ENCODE measurements around the gene C6orf132. TPM values are rescaled to one million over a fixed set of nuclear protein-coding genes. Genes with fewer than 3 reads are reported as not detected.

Gene C6orf132
- total RNA-seq, 1 donor from 2014 or later = not detected

DNA sequence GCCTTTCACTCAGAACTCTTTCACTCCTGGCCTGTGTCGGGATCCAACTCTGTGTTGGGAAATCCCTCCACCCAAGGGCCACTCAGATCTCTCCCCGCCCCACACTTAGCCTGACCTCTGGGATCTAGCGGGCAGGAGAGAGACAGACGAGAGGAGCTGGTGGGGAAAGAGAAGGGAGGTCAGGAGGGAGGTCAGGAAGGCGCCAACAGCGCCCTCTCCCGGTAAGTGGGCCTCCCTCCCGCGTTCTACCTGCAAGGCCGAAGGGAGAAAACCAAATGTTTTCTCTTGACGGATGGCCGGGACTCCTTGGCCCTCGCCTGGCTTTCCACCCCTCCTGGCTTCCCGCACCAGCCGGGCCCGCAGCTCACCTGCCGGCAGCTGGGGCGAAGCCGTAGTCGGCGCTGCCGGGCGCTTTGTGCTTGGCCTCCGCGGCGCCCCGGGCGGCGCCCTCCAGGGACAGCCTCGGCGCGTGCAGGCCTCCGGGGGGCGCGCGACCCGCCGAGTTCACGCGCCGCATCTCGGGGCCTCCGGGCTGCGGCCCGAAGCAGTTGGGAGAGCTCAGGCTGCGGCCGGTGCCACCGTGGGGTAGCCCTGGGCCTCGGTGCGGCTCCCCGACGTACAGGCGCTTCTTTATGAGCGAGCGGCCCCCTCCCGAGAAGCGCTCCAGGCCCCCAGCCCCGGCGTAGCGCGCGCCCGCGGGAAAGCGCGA is 38.2 kb downstream of the C6orf132 start:
- DNase-seq = peak; percentile 78

DNA sequence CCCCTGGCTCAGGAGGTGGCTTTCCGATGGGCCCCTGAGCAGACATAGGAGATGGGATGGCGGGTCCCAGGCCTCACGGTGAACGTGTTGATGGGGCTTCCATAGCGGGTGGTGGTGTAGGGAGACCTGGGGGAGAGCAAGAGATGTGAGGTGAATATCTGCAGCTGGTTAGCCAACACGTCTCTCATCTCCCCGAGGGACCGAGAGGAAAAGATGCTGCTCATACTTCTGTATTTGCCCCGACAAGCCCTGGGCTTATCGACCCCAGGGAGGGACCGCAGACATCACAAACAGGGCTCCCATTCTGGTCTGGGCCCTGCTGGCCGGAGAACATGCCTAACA is 38.7 kb downstream of the C6orf132 start:
- DNase-seq = no peak

DNA sequence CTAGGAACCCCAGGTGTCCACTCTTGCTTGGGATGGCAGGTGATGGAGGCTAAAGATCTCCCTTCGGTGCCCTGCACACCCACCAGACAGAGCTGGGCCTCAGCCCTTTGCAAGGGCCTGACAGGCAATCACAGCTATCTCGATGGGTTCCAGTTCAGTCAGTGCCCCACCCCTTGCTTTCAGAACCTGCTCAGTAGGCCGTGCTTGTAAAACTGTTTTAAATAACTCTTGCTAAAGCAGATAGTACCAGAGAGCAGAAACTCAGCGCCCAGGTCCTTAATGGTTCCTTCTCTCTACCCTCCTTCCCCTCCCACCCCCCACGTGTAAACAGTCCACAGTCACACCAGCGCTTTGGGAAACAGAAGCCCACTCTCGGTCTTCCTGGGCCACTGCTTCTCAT is 39.2 kb downstream of the C6orf132 start:
- DNase-seq = no peak

GRCh38 chr6:42101186-42101657 is 41.2 kb downstream of the C6orf132 start:
- no peak for DNase-seq

DNA sequence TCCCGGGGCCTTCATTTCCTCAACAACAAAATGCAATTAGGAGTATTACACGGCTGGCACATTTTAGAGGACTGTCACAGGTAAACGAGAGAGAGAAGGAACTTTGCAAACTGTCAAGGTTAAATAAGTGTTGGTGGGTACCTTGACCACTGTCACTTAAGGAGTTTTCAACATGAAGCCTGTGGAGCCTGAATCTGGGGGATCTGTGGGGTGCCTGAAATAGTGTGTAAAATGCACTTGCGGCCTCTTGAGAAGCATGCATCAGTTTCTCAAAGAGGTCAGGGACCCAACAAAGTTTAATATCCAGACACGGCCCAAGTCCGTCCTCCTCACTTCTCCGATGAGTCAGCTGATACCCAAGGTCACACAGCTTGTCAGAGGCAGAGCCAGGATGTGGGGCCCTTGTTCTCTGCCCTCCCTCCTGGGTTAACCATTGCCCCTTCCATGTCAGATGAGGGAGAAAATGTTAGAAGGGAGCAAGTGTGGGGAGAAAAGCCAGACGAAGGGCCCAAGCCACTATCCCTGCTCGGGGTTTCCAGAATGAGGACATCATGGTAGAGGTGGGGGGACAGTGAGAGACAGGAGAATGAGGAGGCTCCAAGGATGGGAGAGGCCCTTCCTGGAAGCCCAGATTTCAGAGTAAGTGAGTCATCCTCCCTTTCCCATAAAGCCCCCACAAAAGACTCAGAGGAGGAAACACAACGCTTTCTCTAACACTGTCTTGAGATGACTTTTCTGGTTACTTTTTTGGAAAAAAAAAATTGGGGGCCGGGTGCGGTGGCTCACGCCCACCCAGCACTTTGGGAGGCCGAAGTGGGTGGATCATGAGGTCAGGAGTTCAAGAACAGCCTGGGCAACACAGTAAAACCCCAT is 42.2 kb downstream of the C6orf132 start:
- DNase-seq = peak; percentile 43

GRCh38 chr6:42099340-42100028 is 42.9 kb downstream of the C6orf132 start:
- DNase-seq = peak; percentile 44

DNA sequence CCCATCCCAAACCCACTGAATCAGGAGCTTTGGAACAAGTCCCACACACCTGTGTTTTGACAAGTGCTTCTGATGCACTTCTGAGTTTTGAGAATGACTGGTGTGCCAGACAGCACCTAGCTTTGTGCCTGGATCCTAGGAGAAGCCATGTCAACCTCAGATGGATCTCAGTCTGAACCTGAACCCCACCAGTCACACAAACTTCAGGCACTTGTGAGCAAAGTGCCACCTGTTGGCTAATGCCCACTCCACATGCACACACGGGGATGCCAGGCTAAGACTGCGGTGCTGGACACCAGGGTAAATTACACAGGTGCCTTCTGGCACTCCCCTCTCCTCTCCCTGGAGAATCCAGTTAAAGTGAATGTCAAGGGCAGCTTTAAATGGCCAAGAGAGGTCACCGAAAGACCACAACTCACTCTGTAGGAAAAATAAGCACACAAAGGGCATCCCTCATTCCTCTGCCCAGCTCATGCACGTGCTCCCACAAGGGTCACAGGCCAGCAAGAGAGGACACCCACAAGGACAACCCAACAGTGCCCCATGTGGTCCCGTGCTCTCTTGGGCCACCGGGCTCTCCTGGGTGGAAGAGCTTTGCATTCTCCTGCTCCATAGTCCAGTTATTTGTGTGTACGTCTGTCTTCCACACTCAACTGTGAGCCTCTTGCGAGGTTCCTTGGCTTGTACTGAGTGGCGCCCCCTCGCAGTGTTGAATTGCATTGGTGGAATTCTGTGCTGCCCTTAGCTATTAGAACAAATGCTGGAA is 46.5 kb downstream of the C6orf132 start:
- no peak for DNase-seq

- no peak for DNase-seq
Observed at GRCh38 chr6:42095094-42095493, 47.3 kb downstream of the C6orf132 start.

- DNase-seq = no peak
Observed at GRCh38 chr6:42093582-42094329, 48.7 kb downstream of the C6orf132 start.

DNA sequence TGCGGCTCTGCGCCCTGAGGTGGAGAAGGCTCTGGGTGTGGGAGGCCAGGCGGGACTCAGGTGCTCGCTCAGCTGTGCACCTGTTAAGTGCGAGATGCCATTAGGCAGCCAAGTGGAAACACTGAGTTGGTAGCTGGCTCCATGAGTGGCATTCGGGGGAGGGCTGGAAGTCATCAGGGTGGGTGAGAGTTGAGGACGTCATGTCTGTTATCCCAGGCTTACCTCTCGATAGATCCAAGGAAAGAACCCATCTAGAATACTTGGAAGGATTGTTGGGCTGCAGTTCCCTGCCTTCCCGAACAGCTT is 50.7 kb downstream of the C6orf132 start:
- no peak for DNase-seq

DNA sequence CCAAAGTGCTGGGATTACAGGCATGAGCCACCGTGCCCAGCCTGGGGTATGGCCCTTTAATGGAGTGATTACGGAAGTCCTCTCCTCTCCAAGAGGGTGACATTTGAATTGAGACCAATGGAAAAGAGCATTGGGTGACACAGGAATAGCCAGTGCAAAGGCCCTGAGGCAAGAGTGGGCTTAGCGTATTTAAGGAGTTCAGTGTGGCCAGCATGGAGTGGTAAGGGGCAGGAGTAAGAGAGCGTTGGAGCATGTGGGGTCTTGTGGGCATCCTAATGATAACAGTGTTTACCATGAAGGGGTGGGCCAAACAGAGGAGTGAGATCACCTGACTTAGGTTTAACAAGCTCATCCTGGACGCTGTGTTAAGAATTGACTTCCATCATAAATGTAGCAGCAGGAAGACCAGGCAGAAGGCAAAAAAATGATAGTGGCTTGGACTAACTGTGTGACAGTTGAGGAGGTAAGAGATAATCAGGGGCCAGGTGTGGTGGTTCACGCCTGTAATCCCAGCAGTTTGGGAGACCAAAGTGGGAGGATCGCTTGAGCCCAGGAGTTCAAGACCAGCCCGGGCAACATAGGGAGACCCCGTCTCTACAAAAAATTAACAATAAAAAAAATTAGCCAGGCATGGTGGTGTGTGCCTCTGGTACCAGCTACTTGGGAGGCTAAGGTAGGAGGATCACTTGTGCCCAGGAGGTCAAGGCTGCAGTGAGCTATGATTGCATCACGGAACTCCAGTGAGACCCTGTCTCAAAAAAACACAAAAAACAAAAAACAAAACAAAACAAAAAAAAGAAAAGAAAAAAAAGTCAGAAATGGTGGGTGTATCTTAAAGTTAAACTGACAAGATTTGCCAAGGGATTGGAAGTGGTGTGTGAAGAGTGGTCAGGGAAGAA is 51.4 kb downstream of the C6orf132 start:
- no peak for DNase-seq

- peak; percentile 16 for DNase-seq
Observed at GRCh38 chr6:42088101-42088591, 54.3 kb downstream of the C6orf132 start.

DNA sequence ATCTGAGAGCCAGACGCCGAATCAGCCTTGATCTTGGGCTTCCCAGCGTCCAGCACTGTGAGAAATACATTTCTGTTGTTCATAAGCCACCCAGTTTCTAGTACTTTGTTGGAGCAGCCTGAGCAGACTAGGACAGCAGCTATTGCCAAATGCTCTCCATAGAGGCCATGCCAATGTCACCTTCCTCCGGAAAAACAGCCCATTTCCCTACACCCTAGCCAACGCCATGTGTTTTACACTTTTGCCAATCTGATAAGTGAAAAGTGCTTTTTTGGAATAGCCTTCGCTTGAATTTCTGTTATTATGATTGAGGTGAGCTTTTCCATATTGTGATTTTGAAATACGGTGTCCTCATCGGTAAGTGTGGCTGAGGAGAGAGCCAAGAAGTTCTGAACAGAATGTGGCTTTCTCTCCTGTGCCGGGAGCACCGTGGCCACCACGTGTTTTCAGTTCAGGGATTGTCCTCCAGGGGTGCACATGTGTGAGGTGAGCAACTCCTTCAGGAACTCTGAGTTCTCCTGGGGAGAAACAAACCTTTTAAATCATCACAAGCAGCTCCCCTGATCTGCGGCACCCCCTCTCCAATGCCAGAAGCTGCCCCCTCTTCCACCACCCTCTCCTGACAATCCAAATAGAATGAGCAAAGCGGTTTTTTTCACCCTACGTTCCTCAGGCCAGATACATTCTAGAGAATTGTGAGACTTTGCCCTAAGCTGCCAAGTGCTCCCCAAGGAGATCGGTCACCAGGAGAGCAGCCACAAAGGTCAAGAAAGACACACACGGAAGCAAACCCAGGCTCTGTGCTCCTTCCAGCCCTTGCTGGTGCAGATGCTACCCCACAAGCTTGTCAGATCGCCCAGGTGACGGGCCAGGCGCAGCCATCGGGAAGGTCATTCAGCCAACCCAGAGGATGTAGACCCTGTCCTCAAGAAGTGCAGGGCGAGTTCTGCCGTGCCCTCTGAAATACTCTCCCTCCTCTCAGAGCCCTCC is 56.1 kb downstream of the C6orf132 start:
- DNase-seq = peak; percentile 69

DNA sequence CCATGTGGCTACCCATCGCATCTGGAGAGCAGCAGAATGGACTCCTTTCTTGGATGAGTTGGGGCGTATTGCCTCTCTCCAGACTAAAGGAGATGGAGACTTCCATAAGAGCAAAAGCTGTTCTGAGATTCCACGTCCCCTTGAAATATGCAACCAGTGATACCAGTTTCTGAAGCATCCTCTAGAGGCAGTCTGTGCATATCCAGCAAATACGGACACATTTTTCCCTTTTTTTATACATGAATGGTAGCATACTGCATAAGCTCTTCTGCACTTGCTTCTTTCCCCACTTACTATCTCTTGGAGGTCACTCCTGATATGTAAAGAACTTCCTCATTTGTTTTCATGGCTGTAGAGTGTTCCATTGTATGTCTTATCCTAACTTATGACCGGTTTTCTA is 57.5 kb downstream of the C6orf132 start:
- DNase-seq = peak; percentile 15

DNA sequence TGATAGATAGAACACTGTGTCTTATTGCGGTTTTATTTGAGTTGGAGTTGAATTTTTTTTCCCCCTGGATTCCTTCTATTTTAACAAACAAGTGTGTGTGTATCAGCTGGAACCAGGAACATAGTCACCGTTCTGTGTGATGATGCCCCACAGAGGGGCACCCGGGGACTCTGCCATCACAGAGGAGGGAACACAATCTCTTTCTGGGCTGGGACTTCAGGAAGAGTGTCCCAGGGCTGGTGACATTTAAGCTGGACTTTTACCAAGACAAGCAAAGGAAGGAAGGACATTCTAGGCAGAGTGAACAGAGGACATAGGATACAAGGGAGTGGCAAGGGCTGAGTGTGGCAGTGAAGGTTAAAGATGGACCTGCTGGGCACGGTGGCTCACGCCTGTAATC is 58.9 kb downstream of the C6orf132 start:
- DNase-seq = no peak

GRCh38 chr6:42079941-42080464 is 62.4 kb downstream of the C6orf132 start:
- DNase-seq = no peak

GRCh38 chr6:42078386-42078785 is 64.0 kb downstream of the C6orf132 start:
- DNase-seq = no peak

DNA sequence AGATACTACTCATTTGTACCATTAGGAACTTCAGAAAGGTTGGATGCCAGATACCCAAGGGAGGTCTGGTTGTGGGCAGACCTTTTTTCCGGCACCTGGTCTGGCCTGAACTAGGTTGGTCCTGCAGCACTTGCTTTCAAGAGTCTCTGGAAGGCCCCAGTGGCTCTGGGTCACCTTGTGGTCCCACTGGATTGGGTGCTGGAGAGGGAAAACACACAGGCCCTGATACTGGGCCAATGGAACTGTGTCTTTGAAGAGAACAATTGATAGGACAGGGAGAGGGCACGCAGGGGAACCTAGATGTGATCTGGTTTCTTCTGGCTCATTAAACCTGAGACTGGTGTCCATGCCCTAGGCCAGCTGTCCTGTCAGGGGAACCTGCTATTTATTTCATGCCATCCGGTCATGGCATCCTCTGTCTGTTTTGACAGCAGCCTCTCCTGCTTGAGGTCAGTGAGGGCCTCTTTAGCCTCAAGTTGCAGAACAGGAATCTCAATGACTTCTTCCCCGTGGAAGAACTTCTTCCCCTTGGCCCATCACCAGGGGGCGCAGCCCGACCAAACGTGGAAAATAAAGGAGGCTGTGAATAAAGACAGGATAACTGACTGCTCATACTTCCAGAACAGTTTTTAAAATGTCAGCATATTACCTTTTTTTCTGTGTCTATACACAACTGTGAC is 67.1 kb downstream of the C6orf132 start:
- DNase-seq = peak; percentile 84

GRCh38 chr6:42073287-42073686 is 69.1 kb downstream of the C6orf132 start:
- DNase-seq = no peak
